GDM1 (cell line): ENCODE results near the gene EIF1AD.
A peak's percentile ranks its signal among the peaks of the same experiment; 100 is the strongest.
"Not testable (repeated sequence)": the region's sequence is repeated elsewhere in the genome, so short reads cannot be mapped to it uniquely, and the experiment has no call there.

ENCODE experiments used
- DNase-seq: peaks from one replicate; lab custom pipeline; 2025; lab: John Stamatoyannopoulos, UW

The EIF1AD gene

DNA sequence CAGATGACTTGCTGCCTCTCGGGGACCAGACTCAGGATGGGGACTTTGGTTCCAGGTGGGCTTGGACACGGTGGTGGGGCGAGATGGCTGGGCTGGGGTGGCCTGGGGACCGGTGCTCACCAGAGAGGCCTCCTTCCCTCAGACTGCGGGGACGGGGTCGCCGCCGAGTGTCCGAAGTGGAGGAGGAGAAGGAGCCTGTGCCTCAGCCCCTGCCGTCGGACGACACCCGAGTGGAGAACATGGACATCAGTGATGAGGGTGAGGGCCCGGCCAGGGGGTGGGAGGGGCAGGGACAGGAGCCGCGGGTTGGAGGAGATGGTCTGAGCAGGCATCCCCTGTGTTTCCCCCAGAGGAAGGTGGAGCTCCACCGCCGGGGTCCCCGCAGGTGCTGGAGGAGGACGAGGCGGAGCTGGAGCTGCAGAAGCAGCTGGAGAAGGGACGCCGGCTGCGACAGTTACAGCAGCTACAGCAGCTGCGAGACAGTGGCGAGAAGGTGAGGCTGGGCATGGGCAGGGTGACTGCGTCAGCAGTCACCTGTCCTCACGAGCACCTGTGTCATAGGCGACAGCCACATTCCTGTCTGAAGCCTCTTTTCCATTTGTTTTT lies 34.5 kb downstream of the EIF1AD start:
- no peak for DNase-seq

DNA sequence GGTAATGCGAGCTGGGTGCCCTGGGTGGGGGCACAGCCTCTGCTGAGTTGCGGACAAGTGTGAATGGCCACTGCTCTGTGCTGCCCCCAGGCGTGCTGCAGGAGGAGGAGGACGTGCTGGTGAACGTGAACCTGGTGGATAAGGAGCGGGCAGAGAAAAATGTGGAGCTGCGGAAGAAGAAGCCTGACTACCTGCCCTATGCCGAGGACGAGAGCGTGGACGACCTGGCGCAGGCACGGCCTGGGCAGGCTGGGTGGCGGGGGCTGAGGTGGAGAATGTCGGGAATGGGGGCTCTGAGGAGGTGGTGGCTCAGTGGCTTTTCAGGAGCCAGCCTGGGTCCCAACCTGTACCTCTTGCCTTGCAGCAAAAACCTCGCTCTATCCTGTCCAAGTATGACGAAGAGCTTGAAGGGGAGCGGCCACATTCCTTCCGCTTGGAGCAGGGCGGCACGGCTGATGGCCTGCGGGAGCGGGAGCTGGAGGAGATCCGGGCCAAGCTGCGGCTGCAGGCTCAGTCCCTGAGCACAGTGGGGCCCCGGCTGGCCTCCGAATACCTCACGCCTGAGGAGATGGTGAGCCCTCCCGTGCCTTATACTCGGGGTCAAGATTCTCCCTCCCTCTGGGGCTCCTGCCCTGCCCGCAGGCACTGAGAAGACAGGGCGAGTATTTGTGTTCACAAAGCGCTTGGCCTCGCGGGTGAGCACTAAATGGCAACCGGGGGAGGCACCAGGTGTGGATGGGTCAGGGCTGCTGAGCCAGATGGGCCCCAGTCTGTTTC lies 35.8 kb downstream of the EIF1AD start:
- no peak for DNase-seq

DNA sequence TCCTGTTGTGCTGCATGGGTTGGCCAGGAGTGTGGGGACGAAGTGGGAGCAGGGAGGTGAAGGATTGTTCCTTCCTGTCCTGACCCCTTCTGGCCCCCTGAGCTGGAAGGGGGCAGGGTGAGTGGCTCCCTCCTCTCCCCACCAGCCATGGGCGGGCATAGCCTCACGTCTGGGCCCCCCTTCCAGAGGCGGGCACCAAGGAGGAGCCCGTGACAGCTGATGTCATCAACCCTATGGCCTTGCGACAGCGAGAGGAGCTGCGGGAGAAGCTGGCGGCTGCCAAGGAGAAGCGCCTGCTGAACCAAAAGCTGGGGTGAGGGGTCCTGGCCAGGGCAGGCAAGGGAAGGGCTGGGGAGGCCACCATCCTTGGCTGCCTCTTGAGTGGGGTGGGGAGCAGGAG lies 37.1 kb downstream of the EIF1AD start:
- DNase-seq: no peak

DNA sequence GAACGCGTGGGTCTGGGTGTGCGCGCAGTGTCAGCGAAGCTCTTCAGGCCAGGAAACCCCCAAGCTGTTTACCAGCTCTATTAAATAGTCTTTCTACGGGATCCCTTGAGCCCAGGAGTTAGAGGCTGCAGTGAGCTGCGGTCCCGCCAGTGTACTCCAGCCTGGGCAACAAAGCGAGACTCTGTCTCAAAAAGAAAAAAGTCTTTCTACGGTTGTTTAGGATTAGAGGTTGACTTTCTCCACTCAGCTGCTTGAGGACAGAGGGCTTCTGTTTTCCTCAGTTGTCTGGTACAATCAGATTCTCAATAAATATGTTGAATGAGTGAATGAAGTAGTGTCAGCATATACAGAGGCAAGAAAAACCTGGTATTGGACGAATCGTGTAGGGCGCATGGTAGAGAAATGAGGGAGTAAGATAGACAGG lies 39.8 kb downstream of the EIF1AD start:
- no peak for DNase-seq

- peak; percentile 99 for DNase-seq
These were observed 40.5 kb downstream of the EIF1AD start, which contains the start of gene SART1 for GRCh38 chr11:65961267-65962140. SART1 (plus strand) TSS chr11:65961734; CDS start chr11:65961781, 47 bp downstream.

- DNase-seq: no peak
These were observed 41.1 kb downstream of the EIF1AD start for GRCh38 chr11:65960824-65961266.

- no peak for DNase-seq
These were observed 43.1 kb downstream of the EIF1AD start for GRCh38 chr11:65958774-65959420.

- peak; percentile 23 for DNase-seq
These were observed 43.7 kb downstream of the EIF1AD start for GRCh38 chr11:65958291-65958690.

DNA sequence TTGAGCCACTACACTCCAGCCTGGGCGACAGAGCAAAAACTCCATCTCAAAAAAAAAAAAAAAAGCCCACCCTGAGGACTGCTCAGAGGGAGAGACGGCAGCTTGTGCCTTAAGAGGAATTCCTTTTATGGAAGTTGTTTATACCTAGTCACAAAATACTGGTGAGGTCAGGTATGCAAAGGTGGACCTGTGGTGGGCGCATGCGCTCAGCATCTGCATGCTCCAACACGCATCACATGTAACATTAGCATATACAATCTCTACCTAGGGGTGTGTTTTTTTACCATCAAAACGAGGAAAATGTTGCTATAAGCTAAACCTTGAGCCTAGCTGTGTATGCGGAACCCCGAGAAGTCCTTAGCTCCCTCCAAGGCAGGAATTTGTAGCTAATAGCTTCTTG lies 47.2 kb downstream of the EIF1AD start:
- no peak for DNase-seq

- DNase-seq: no peak
These were observed 48.5 kb downstream of the EIF1AD start for GRCh38 chr11:65953471-65953870.

GRCh38 chr11:65952052-65952521 lies 49.9 kb downstream of the EIF1AD start:
- DNase-seq: no peak

GRCh38 chr11:65951641-65952040 lies 50.3 kb downstream of the EIF1AD start:
- not testable (repeated sequence) for DNase-seq

GRCh38 chr11:65950711-65951110 lies 51.2 kb downstream of the EIF1AD start:
- DNase-seq: not testable (repeated sequence)

DNA sequence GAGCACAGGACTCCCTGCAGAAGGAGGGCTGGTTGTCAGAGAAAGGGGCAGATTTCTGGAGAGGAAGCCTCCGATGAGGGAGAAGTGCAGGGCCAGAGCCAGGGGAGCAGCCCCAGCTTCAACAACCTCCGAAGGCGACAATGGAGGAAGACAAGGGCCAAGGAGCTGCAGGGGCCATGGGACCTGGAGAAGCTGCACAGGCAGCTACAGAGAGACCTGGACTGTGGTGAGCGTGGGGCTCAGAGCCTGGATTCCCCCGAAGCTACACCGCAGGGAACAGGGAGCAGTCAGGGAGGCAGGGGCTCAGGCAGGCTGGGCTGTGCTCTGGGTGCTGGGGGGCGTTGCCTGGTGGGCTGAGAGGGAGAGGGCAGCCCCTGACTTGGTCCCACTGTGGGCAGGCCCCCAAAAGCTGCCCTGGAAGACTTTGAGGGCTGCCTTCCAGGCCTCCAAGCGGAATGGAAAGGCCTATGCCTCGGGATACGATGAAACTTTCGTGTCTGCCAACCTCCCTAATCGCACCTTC lies 54.3 kb downstream of the EIF1AD start:
- no peak for DNase-seq

GRCh38 chr11:65947133-65947532 lies 54.8 kb downstream of the EIF1AD start:
- DNase-seq: no peak

- DNase-seq: no peak
These were observed 55.3 kb downstream of the EIF1AD start for GRCh38 chr11:65946655-65947054.
